ENCODE results near the gene CDR2.
"Not testable (repeated sequence)": the region's sequence is repeated elsewhere in the genome, so short reads cannot be mapped to it uniquely, and the experiment has no call there.

The CDR2 gene

GRCh38 chr16:22312897-22313781 lies 61.3 kb downstream of the CDR2 start:
- Histone ChIP-seq H3K4me1 (no peaks in the 10 kb centered on the region), H3K9me3 (no peaks in the 10 kb centered on the region), H3K36me3 (replicated peaks) (peaks cover 71% of the 10 kb centered on the region), H3K27me3 (ENCODE audit: low read depth) (no peaks in the 10 kb centered on the region), H3K4me3 (no peak overlapping the region)
- in situ Hi-C loops (cut with MboI; ENCODE audit: low sequenced_read_pairs): loop anchor here (25.0 kb wide), 1 partner anchor 99 kb away; no protein-coding TSS in a partner anchor
- DNase-seq (ENCODE audit: low spot score in 2 of 2): peak in 1 of 2 experiments; percentile 5

GRCh38 chr16:22311520-22311919 lies 62.9 kb downstream of the CDR2 start:
- Histone ChIP-seq H3K36me3 (replicated peaks) (peaks cover 78% of the 10 kb centered on the region), H3K27me3 (ENCODE audit: low read depth) (no peaks in the 10 kb centered on the region), H3K4me3 (no peak overlapping the region), H3K4me1 (no peaks in the 10 kb centered on the region), H3K9me3 (no peaks in the 10 kb centered on the region)
- no peak for DNase-seq (ENCODE audit: low spot score in 2 of 2)
- in situ Hi-C loops (cut with MboI; ENCODE audit: low sequenced_read_pairs): loop anchor here (25.0 kb wide), 1 partner anchor 101 kb away; no protein-coding TSS in a partner anchor

GRCh38 chr16:22308824-22309520 lies 65.4 kb downstream of the CDR2 start:
- Histone ChIP-seq H3K4me3 (no peak overlapping the region), H3K36me3 (replicated peaks) (peaks cover 78% of the 10 kb centered on the region)
- in situ Hi-C loops (cut with MboI; ENCODE audit: low sequenced_read_pairs): loop anchor here (25.0 kb wide), 1 partner anchor 103 kb away; no protein-coding TSS in a partner anchor

GRCh38 chr16:22307838-22308237 lies 66.6 kb downstream of the CDR2 start:
- in situ Hi-C loops (cut with MboI; ENCODE audit: low sequenced_read_pairs): loop anchor here (25.0 kb wide), 1 partner anchor 104 kb away; no protein-coding TSS in a partner anchor
- no peak for DNase-seq (ENCODE audit: low spot score in 2 of 2)
- no peak overlapping the region for H3K4me3 ChIP-seq
- H3K27me3 ChIP-seq (ENCODE audit: low read depth): no peaks in the 10 kb centered on the region
- peaks cover 76% of the 10 kb centered on the region for H3K36me3 ChIP-seq (replicated peaks)
- H3K4me1 ChIP-seq: no peaks in the 10 kb centered on the region
- H3K9me3 ChIP-seq: no peaks in the 10 kb centered on the region

More at GRCh38 chr16:22308824-22309520, 65.4 kb downstream of the CDR2 start:
- Histone ChIP-seq H3K9me3 (no peaks in the 10 kb centered on the region), H3K4me1 (no peaks in the 10 kb centered on the region), H3K27me3 (ENCODE audit: low read depth) (no peaks in the 10 kb centered on the region)
- DNase-seq (ENCODE audit: low spot score in 2 of 2): no peak

- Histone ChIP-seq H3K36me3 (replicated peaks) (peaks cover 75% of the 10 kb centered on the region), H3K4me1 (no peaks in the 10 kb centered on the region), H3K9me3 (no peaks in the 10 kb centered on the region), H3K27me3 (ENCODE audit: low read depth) (no peaks in the 10 kb centered on the region), H3K4me3 (no peak overlapping the region)
- DNase-seq (ENCODE audit: low spot score in 2 of 2): no peak
- in situ Hi-C loops (cut with MboI; ENCODE audit: low sequenced_read_pairs): loop anchor here (25.0 kb wide), 1 partner anchor 106 kb away; no protein-coding TSS in a partner anchor
Measured at GRCh38 chr16:22306788-22307187, 67.6 kb downstream of the CDR2 start.

GRCh38 chr16:22304411-22304810 lies 70.0 kb downstream of the CDR2 start:
- Histone ChIP-seq H3K4me3 (no peak overlapping the region), H3K4me1 (no peaks in the 10 kb centered on the region), H3K36me3 (replicated peaks) (peaks cover 71% of the 10 kb centered on the region), H3K27me3 (ENCODE audit: low read depth) (no peaks in the 10 kb centered on the region), H3K9me3 (no peaks in the 10 kb centered on the region)
- DNase-seq (ENCODE audit: low spot score in 2 of 2): no peak
- in situ Hi-C loops (cut with MboI; ENCODE audit: low sequenced_read_pairs): loop anchor here (25.0 kb wide), 1 partner anchor 108 kb away; no protein-coding TSS in a partner anchor

GRCh38 chr16:22302776-22303363 lies 71.5 kb downstream of the CDR2 start:
- Histone ChIP-seq H3K36me3 (replicated peaks) (peaks cover 63% of the 10 kb centered on the region), H3K4me1 (peaks cover 3% of the 10 kb centered on the region), H3K4me3 (no peak overlapping the region), H3K9me3 (no peaks in the 10 kb centered on the region), H3K27me3 (ENCODE audit: low read depth) (no peaks in the 10 kb centered on the region)
- in situ Hi-C loops (cut with MboI; ENCODE audit: low sequenced_read_pairs): loop anchor here (25.0 kb wide), 1 partner anchor 109 kb away; no protein-coding TSS in a partner anchor
- no peak for DNase-seq (ENCODE audit: low spot score in 2 of 2)

- not testable (repeated sequence) for H3K4me1 ChIP-seq
- H3K36me3 ChIP-seq (replicated peaks): peaks cover 54% of the 10 kb centered on the region
- in situ Hi-C loops (cut with MboI; ENCODE audit: low sequenced_read_pairs): loop anchor here (25.0 kb wide), 1 partner anchor 111 kb away; no protein-coding TSS in a partner anchor
Measured at GRCh38 chr16:22301423-22301822, 73.0 kb downstream of the CDR2 start.

GRCh38 chr16:22300427-22301071 lies 73.9 kb downstream of the CDR2 start:
- H3K4me1 ChIP-seq: peaks cover 12% of the 10 kb centered on the region
- in situ Hi-C loops (cut with MboI; ENCODE audit: low sequenced_read_pairs): loop anchor here (25.0 kb wide), 1 partner anchor 112 kb away; no protein-coding TSS in a partner anchor
- H3K9me3 ChIP-seq: no peaks in the 10 kb centered on the region
- DNase-seq (ENCODE audit: low spot score in 2 of 2): peak in 1 of 2 experiments; percentile 64
- peaks cover 45% of the 10 kb centered on the region for H3K36me3 ChIP-seq (replicated peaks)
- no peaks in the 10 kb centered on the region for H3K27me3 ChIP-seq (ENCODE audit: low read depth)
- no peak overlapping the region for H3K4me3 ChIP-seq

More at GRCh38 chr16:22301423-22301822, 73.0 kb downstream of the CDR2 start:
- DNase-seq (ENCODE audit: low spot score in 2 of 2); H3K27me3 ChIP-seq (ENCODE audit: low read depth); H3K4me3 ChIP-seq; H3K9me3 ChIP-seq: not testable (repeated sequence)

GRCh38 chr16:22299036-22299435 lies 75.4 kb downstream of the CDR2 start:
- Histone ChIP-seq H3K36me3 (replicated peaks) (peaks cover 36% of the 10 kb centered on the region), H3K4me1 (peaks cover 12% of the 10 kb centered on the region), H3K9me3 (no peaks in the 10 kb centered on the region), H3K4me3 (no peak overlapping the region; the same call in 1 of the 2 replicates), H3K27me3 (ENCODE audit: low read depth) (no peaks in the 10 kb centered on the region)
- in situ Hi-C loops (cut with MboI; ENCODE audit: low sequenced_read_pairs): no loop called here
- no peak for DNase-seq (ENCODE audit: low spot score in 2 of 2)

- in situ Hi-C loops (cut with MboI; ENCODE audit: low sequenced_read_pairs): no loop called here
Measured at GRCh38 chr16:22297871-22298733, 76.3 kb downstream of the CDR2 start.

GRCh38 chr16:22297114-22297870 lies 77.1 kb downstream of the CDR2 start, which contains the start of gene POLR3E:
POLR3E (plus strand) TSS chr16:22297409; CDS start chr16:22302969, 5,560 bp downstream.
- H3K9me3 ChIP-seq: no peaks in the 10 kb centered on the region
- H3K27me3 ChIP-seq (ENCODE audit: low read depth): no peaks in the 10 kb centered on the region
- peak within 1 kb of the TSS; percentile 95 for H3K4me3 ChIP-seq
- peak; percentile 90 to 99 for DNase-seq (ENCODE audit: low spot score in 2 of 2)
- in situ Hi-C loops (cut with MboI; ENCODE audit: low sequenced_read_pairs): no loop called here
- H3K4me1 ChIP-seq: peaks cover 12% of the 10 kb centered on the region
- peaks cover 24% of the 10 kb centered on the region for H3K36me3 ChIP-seq (replicated peaks)

More at GRCh38 chr16:22297871-22298733, 76.3 kb downstream of the CDR2 start:
- DNase-seq (ENCODE audit: low spot score in 2 of 2): peak; percentile 87 to 88
- Histone ChIP-seq H3K4me3 (peak overlapping the region; percentile 95), H3K36me3 (replicated peaks) (peaks cover 31% of the 10 kb centered on the region), H3K4me1 (peaks cover 12% of the 10 kb centered on the region), H3K9me3 (no peaks in the 10 kb centered on the region), H3K27me3 (ENCODE audit: low read depth) (no peaks in the 10 kb centered on the region)

All from HAP-1 (cell line).